Neural cell (in vitro differentiated cells): Measurements from ENCODE around the gene ABI2. TPM values are rescaled to one million over a fixed set of nuclear protein-coding genes. Genes with fewer than 3 reads are reported as not detected.

Experiments used
- H2AFZ ChIP-seq: fragments of 200-600, 300-800 bp; sonication (generic), shearing (Covaris generic); 2 replicates; pipeline ENCODE4 v1.6.0; 2014; ENCODE audit warnings: low read depth, mild to moderate bottlenecking, antibody characterized with exemption, low read length, moderate library complexity
- H3F3A ChIP-seq: fragments of 200-600 bp; shearing (Covaris generic); 2 replicates; pipeline ENCODE4 v1.6.1; 2016; ENCODE audit warnings: mild to moderate bottlenecking, moderate library complexity, mixed read lengths, antibody characterized with exemption, low read length; ENCODE audit not compliant: insufficient read depth, poor library complexity, severe bottlenecking
- H3K27ac ChIP-seq: fragments of 200-600, 300-800 bp; sonication (generic), shearing (Covaris generic); 2 replicates; pipeline ENCODE4 v1.5.1; 2014; ENCODE audit warnings: mild to moderate bottlenecking, low read length, moderate library complexity
- H3K27me3 ChIP-seq: fragments of 300-800, 200-600 bp; sonication (generic), shearing (Covaris generic); 2 replicates; pipeline ENCODE4 v1.6.0; 2014; ENCODE audit warnings: mild to moderate bottlenecking, low read depth, low read length, moderate library complexity; ENCODE audit not compliant: insufficient read depth
- H3K36me3 ChIP-seq: fragments of 300-800, 200-600 bp; sonication (generic), shearing (Covaris generic); 2 replicates; pipeline ENCODE4 v1.5.1; 2014; ENCODE audit warnings: mild to moderate bottlenecking, antibody characterized with exemption, low read length, moderate library complexity; ENCODE audit not compliant: insufficient read depth
- H3K4me2 ChIP-seq: fragments of 300-800, 200-600 bp; sonication (generic), shearing (Covaris generic); 2 replicates; pipeline ENCODE4 v1.6.0; 2014; ENCODE audit warnings: mild to moderate bottlenecking, low read length
- H3K4me3 ChIP-seq: fragments of 300-800, 200-600 bp; sonication (generic), shearing (Covaris generic); 2 replicates; pipeline ENCODE4 v1.5.1; 2014; ENCODE audit warnings: mild to moderate bottlenecking, low read length, moderate library complexity
- H3K79me2 ChIP-seq: fragments of 200-600 bp; shearing (Covaris generic); replicated peaks from 2 replicates; pipeline ENCODE4 v1.6.0; 2014; ENCODE audit warnings: mild to moderate bottlenecking, low read length, moderate library complexity; ENCODE audit not compliant: insufficient read depth
- H3K9ac ChIP-seq: fragments of 300-800, 200-600 bp; sonication (generic), shearing (Covaris generic); 2 replicates; pipeline ENCODE4 v1.6.1; 2016; ENCODE audit warnings: mild to moderate bottlenecking, low read length, mixed read lengths
- H3K9me2 ChIP-seq: fragments of 200-600 bp; shearing (Covaris generic); 2 replicates; pipeline ENCODE4 v1.6.1; 2016; ENCODE audit warnings: mild to moderate bottlenecking, low read length, mixed read lengths; ENCODE audit not compliant: insufficient read depth
- H3K9me3 ChIP-seq: fragments of 200-600, 300-800 bp; sonication (generic), shearing (Covaris generic); 2 replicates; pipeline ENCODE4 v1.6.1; 2016; ENCODE audit warnings: mild to moderate bottlenecking, mixed run types, low read length, moderate library complexity, mixed read lengths
- H4K20me1 ChIP-seq: fragments of 200-600 bp; shearing (Covaris generic); 2 replicates; pipeline ENCODE4 v1.6.1; 2016; ENCODE audit warnings: mild to moderate bottlenecking, mixed run types; ENCODE audit not compliant: insufficient read depth
- EP300 ChIP-seq: fragments of 450-650 bp; conservative IDR thresholded peaks from 2 replicates; pipeline ENCODE4 v1.6.1; 2014; ENCODE audit warnings: antibody characterized with exemption, mild to moderate bottlenecking, moderate library complexity; ENCODE audit not compliant: poor library complexity, severe bottlenecking
- EZH2 ChIP-seq: fragments of 200-600, 300-800 bp; shearing (Covaris generic), sonication (generic); IDR thresholded peaks from 2 replicates; pipeline ENCODE4 v1.6.1; 2014; ENCODE audit warnings: antibody characterized with exemption, low read length, borderline replicate concordance, mild to moderate bottlenecking; ENCODE audit not compliant: insufficient read depth, poor library complexity, severe bottlenecking
- MXI1 ChIP-seq: fragments of 450-650 bp; conservative IDR thresholded peaks from 2 replicates; pipeline ENCODE4 v1.6.1; 2014; ENCODE audit warnings: antibody characterized with exemption, mild to moderate bottlenecking; ENCODE audit not compliant: poor library complexity, severe bottlenecking
- POLR2AphosphoS5 ChIP-seq: IDR thresholded peaks from 2 replicates; pipeline ENCODE4 v1.6.1; 2012
- RAD21 ChIP-seq: fragments of 450-650 bp; conservative IDR thresholded peaks from 2 replicates; pipeline ENCODE4 v1.6.1; 2014; ENCODE audit warnings: antibody characterized with exemption, mild to moderate bottlenecking, moderate library complexity
- REST ChIP-seq: IDR thresholded peaks from 2 replicates; pipeline ENCODE4 v1.6.1; 2012; ENCODE audit warnings: borderline replicate concordance
- SMC3 ChIP-seq: fragments of 450-650 bp; conservative IDR thresholded peaks from 2 replicates; pipeline ENCODE4 v1.6.1; 2014; ENCODE audit warnings: antibody characterized with exemption, mild to moderate bottlenecking, moderate library complexity; ENCODE audit not compliant: poor library complexity
- TAF1 ChIP-seq: IDR thresholded peaks from 2 replicates; pipeline ENCODE4 v1.6.1; 2012; ENCODE audit warnings: low read depth
- polyA plus RNA-seq: library from polyadenylated mRNA; depleted of rRNA; stranded (reverse); fragments of >200 nt; gene quantifications from 2 replicates; pipeline ENCODE4 v1.2.3, GENCODE V29; 2014
- TF ChIP-seq, protein P1 (sequence below): fragments of 450-650 bp; IDR thresholded peaks from 2 replicates; pipeline ENCODE4 v1.5.1; 2014; ENCODE audit warnings: antibody characterized with exemption, mild to moderate bottlenecking, moderate library complexity; ENCODE audit not compliant: poor library complexity, severe bottlenecking

The ABI2 gene
- polyA plus RNA-seq, 1 donor from 2014 or later, result 128 TPM

GRCh38 chr2:203442463-203442862 lies 114.3 kb downstream of the ABI2 start:
- peaks cover 22% of the 10 kb centered on the region for H3K36me3 ChIP-seq
- H3K27me3 ChIP-seq, result no peaks in the 10 kb centered on the region
- no peak overlapping the region for H3K4me2 ChIP-seq
- H3F3A ChIP-seq, result no peaks in the 10 kb centered on the region
- H3K9me3 ChIP-seq, result no peaks in the 10 kb centered on the region
- H4K20me1 ChIP-seq, result no peaks in the 10 kb centered on the region
- H3K4me3 ChIP-seq, result no peak overlapping the region
- no peak overlapping the region for H3K27ac ChIP-seq
- TF ChIP-seq MXI1 (no peak), REST (no peak), EP300 (no peak), RAD21 (no peak), EZH2 (no peak), SMC3 (no peak), TAF1 (no peak), POLR2AphosphoS5 (no peak)
- TF ChIP-seq, protein P1, sequence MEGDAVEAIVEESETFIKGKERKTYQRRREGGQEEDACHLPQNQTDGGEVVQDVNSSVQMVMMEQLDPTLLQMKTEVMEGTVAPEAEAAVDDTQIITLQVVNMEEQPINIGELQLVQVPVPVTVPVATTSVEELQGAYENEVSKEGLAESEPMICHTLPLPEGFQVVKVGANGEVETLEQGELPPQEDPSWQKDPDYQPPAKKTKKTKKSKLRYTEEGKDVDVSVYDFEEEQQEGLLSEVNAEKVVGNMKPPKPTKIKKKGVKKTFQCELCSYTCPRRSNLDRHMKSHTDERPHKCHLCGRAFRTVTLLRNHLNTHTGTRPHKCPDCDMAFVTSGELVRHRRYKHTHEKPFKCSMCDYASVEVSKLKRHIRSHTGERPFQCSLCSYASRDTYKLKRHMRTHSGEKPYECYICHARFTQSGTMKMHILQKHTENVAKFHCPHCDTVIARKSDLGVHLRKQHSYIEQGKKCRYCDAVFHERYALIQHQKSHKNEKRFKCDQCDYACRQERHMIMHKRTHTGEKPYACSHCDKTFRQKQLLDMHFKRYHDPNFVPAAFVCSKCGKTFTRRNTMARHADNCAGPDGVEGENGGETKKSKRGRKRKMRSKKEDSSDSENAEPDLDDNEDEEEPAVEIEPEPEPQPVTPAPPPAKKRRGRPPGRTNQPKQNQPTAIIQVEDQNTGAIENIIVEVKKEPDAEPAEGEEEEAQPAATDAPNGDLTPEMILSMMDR, result no peak
- no peak overlapping the region for H2AFZ ChIP-seq
- H3K79me2 ChIP-seq, result peaks cover 6% of the 10 kb centered on the region
- no peaks in the 10 kb centered on the region for H3K9me2 ChIP-seq
- no peak overlapping the region for H3K9ac ChIP-seq

DNA sequence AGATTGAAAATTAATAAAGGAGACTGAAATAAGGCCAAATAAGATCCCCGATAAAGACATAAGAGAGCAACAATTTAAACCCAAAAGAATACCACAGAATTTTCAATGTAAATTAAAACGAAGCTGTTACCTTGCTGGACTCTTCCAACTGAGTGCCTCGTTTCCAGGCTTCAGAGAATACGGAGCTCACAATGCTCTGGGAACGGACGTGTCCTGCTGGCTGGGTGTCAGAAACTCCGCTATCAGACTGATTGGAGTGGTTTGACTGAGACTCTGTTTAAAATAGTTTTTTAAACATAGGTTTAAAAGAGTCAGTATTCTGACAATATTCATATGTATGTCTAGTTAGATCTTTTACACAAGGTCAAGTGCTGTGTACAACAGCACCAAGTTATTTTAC lies 116.5 kb downstream of the ABI2 start:
- Histone ChIP-seq H3K9me2 (no peaks in the 10 kb centered on the region), H3K27me3 (no peaks in the 10 kb centered on the region), H3F3A (no peaks in the 10 kb centered on the region), H3K4me2 (no peak overlapping the region), H3K27ac (no peak overlapping the region), H4K20me1 (no peaks in the 10 kb centered on the region), H3K36me3 (peaks cover 27% of the 10 kb centered on the region), H3K9me3 (no peaks in the 10 kb centered on the region), H3K79me2 (no peaks in the 10 kb centered on the region), H3K9ac (no peak overlapping the region), H3K4me3 (no peak overlapping the region), H2AFZ (no peak overlapping the region)
- TF ChIP-seq TAF1 (no peak), MXI1 (no peak), EP300 (no peak), RAD21 (no peak)

- Histone ChIP-seq H3K4me3 (no peak overlapping the region), H3K9me2 (no peaks in the 10 kb centered on the region), H3K4me2 (no peak overlapping the region), H3K36me3 (peaks cover 27% of the 10 kb centered on the region), H4K20me1 (no peaks in the 10 kb centered on the region), H2AFZ (no peak overlapping the region), H3F3A (no peaks in the 10 kb centered on the region), H3K9ac (no peak overlapping the region), H3K27ac (no peak overlapping the region), H3K79me2 (no peaks in the 10 kb centered on the region), H3K27me3 (no peaks in the 10 kb centered on the region), H3K9me3 (no peaks in the 10 kb centered on the region)
- TF ChIP-seq, protein P1, result no peak
- no peak for TF ChIP-seq EZH2
- TF ChIP-seq MXI1, result no peak
- TF ChIP-seq POLR2AphosphoS5, result no peak
Observed at GRCh38 chr2:203446071-203446481, 117.9 kb downstream of the ABI2 start.
